GM18526 (cell line): ENCODE data around the gene BRSK1.

Experiments
- POLR2A ChIP-seq: IDR thresholded peaks from 3 replicates; pipeline ENCODE4 v1.6.1; 2011; ENCODE audit not compliant: insufficient read length; ENCODE audit errors: extremely low read depth

BRSK1 gene

GRCh38 chr19:55304279-55304978 is 20.6 kb downstream of the BRSK1 start:
- TF ChIP-seq POLR2A = no peak

- TF ChIP-seq POLR2A = no peak
Observed at GRCh38 chr19:55304980-55305379, 21.2 kb downstream of the BRSK1 start.

GRCh38 chr19:55305491-55305890 is 21.7 kb downstream of the BRSK1 start:
- no peak for TF ChIP-seq POLR2A

GRCh38 chr19:55305983-55306562 is 22.3 kb downstream of the BRSK1 start:
- TF ChIP-seq POLR2A = no peak

- TF ChIP-seq POLR2A = no peak
Observed at GRCh38 chr19:55306712-55307111, 22.9 kb downstream of the BRSK1 start.

- no peak for TF ChIP-seq POLR2A
Observed at GRCh38 chr19:55308281-55308680, 24.5 kb downstream of the BRSK1 start.

- no peak for TF ChIP-seq POLR2A
Observed at GRCh38 chr19:55309448-55309847, 25.7 kb downstream of the BRSK1 start.

GRCh38 chr19:55310498-55310897 is 26.7 kb downstream of the BRSK1 start:
- no peak for TF ChIP-seq POLR2A

- TF ChIP-seq POLR2A = no peak
Observed at GRCh38 chr19:55311397-55311796, 27.6 kb downstream of the BRSK1 start.

- no peak for TF ChIP-seq POLR2A
Observed at GRCh38 chr19:55311797-55312196, 28.0 kb downstream of the BRSK1 start.

- no peak for TF ChIP-seq POLR2A
Observed at GRCh38 chr19:55312621-55313512, 29.1 kb downstream of the BRSK1 start.

GRCh38 chr19:55314396-55314795 is 30.6 kb downstream of the BRSK1 start:
- TF ChIP-seq POLR2A = no peak

GRCh38 chr19:55315956-55316525 is 32.2 kb downstream of the BRSK1 start:
- no peak for TF ChIP-seq POLR2A

- TF ChIP-seq POLR2A = no peak
Observed at GRCh38 chr19:55316646-55317045, 32.8 kb downstream of the BRSK1 start.

- TF ChIP-seq POLR2A = no peak
Observed at GRCh38 chr19:55319785-55320184, 36.0 kb downstream of the BRSK1 start.

- no peak for TF ChIP-seq POLR2A
Observed at GRCh38 chr19:55320844-55321419, 37.1 kb downstream of the BRSK1 start.
